Colon (tissue), 2 donors: Measurements from ENCODE around the gene ANKUB1.

Experiments used
- FAIRE-seq: peaks from 2 replicates; lab custom pipeline; 2012; peaks lifted over from hg19 to GRCh38; lab: Jason Lieb, UNC
- donor health status: control.
- donor health status: control.

The ANKUB1 gene

DNA sequence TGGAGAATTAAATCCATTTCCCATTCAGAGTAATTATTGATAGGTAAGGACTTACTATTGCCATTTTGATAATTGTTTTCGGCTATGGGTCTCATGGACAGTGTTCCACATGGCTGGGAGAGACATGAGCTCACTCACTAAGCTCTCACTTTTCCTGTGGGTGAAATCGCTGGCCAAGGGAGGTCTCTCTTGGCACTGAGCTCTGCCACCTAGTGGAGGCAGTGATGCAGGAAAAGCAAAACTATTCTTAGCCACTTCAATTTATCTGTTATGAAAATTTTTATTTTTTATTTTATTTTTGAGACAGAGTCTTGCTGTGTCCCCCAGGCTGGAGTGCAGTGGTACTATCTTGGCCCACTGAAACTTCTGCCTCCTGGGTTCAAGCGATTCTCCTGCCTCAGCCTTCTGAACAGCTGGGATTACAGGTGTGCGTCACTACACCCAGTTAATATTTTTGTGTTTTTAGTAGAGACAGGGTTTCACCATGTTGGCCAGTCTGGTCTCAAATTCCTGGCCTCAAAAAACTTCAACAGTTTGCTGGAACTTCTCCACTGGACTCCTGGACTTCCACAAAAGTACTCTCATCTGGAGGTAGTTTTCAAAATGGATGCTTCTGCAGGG, 16.0 kb upstream of the ANKUB1 start:
- no peak for FAIRE-seq

DNA sequence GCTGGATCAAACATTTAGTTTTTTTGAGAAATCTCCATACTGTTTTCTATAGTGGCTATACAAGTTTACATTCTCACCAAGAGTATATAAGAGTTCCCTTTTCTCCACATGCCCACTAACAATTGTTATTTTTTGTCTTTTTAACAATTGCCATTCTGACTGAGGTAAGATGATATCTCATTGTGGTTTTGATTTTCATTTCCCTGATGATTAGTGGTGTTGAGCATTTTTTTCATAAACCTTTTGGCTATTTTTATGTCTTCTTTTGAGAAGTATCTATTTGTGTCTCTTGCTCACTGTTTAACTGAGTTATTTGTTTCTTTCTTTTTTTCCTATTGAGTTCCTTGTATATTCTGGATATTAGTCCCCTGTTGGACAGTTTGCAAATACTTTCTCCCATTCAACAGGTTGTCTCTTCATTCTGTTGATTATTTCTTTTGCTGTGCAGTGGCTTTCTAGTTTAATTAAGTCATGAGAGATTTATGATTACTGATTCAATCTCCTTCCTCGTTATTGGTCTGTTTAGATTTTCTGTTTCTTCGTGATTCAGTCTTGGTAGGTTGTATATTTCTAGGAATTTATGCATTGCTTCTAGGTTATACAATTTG, 13.9 kb upstream of the ANKUB1 start:
- peak; percentile 28 for FAIRE-seq

DNA sequence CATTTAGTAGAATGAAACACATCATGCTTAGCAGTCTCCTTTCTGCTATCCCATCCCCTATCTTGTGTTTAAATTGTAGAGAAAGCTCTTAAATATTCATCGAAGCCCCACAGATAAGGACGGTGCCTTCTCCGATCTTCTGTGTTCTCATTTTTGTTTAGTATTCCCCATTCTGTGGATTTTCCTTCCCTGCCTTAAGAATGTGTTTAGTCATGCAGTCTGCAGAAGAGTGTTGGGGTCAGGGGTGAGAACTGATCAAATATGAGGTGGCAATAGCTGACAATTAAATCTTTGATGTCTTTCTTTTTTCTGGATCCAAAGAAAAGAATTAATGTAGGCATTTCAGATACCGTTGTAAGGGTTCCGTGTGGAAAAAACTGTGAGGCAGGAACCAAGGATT, 9.3 kb upstream of the ANKUB1 start:
- FAIRE-seq: no peak

DNA sequence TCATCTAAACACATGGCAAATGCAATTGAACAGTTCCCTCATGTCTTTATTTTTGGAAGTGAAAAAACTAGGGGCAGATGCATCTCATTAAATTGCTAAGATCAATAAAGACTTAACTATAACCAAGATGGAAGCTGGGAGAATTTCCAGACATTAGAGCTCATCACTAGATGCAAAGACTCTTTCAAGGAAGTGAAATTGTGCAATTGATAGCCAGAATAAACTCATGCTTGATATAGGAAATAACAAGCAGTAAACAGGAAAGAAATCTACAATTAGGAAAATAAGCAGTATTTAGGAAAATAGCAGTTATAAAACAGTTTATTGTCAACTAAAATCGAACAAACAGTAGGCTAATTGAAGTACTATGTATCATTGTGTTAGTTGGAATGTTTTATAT, 8.8 kb upstream of the ANKUB1 start:
- no peak for FAIRE-seq

DNA sequence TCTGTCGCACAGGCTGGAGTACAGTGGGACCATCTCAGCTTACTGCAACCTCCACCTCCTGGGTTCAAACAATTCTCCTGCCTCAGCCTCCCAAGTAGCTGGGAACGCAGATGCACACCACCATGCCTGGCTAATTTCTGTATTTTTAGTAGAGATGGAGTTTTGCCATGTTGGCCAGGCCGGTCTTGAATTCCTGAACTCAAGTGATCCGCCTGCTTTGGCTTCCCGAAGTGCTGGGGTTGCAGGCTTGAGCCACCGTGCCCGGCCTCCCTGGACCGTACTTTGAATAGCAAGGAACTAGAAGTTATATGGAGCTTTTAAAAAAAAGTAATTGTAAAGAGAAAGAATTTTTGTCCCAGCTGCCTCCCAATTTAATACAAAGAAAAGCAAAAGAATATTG, 8.3 kb upstream of the ANKUB1 start:
- FAIRE-seq: no peak

DNA sequence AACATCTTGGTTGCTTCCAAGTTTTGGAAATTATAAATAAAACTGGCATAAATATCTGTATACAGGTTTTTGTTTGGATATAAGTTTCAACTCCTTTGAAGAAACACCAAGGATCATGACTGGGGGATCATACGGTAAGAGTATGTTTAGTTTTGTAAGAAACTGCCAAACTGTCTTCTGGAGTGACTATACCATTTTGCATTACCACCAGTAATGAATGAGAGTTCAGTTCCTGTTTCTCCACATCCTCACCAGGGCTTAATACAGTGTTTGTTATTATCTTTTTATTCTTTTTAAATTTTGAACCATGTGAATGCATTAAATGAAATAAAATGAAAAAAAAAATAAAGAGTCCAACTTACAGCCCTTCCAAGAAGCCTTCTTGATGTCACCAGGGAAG, 3.7 kb upstream of the ANKUB1 start:
- FAIRE-seq: no peak

DNA sequence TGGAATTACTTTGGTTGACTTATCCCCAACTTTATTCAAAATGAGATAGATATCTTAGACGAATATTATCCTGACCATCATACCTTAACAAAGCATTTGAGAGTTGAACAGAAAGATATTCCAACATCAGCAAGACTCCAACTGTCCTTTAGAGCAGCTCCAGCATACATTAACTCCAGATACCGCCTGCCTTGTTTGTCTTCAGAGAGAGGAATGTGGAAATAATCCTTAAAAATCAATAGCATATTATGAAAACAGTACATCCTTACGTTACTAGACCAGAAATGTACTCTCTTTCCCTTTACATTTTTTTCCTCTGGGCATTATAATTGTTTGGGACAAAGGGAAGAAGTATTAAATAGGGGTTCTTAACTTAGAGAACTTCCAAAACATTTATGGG, 1.7 kb downstream of the ANKUB1 start:
- no peak for FAIRE-seq

DNA sequence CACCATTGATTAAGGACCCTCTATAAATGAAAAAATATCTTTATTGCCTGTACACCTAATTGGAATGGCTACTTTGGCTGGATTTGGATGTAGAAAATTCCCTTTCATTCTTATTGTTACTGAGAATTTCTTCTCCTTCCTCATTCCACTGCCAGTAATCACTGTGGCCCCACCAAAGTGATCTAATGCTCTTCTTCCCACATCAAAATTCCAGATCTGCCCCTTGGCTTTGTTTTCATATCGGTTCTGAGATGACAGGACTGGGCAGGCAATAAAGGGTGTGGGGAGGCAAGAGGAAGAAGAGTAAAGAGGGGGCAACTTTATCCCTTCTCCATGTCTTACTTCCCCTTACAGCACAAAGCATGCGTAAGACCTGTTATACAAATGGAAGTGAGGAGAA, 2.1 kb downstream of the ANKUB1 start:
- FAIRE-seq: no peak

DNA sequence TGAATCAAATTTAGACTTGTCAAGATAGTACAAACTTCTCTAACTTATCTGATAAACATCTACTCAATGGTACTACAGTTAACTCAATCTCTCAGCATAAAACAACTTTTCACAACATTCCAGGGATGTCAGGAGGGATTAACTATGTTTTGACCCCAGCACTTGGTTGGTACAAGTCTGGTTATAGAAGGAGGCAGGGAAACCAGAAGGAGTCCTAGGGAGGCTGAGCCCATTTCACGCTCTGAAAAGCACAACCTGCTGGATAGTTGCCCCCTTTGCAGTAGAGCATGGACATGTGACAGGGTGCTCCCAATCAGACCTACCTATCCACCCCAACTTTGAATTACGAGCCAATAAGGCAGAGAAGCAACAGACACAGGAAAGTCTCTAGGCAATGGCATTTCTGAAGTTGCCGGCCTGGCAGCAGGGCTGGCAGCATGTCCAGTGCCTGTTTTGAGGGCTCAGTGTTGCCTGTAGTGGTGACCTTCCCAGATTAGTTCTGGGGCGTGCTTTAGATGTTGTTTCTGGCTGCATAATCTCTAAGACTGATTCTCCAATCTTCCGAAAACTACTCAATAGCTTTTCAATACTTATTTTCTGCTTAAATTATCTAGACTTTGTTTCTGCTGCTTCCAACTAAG, 8.2 kb downstream of the ANKUB1 start:
- no peak for FAIRE-seq

DNA sequence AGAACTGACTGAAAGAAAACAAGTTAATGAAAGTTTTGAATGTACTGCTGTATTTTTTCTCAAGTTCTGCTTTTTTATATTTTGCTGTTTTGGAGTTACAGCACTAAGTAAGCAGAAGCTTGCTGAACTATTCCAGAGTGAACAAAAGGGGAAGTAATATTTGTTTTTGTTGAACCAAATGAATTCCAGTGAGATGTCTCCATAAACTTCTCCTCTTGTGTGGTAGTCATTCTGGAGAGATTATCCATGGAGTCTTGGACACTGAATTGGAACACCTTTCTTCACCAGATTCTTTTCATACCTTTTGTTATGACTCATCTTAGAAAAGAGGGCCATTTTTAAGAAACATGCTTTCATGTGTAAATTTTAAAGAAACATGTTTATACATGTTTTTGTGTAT, 8.8 kb downstream of the ANKUB1 start:
- no peak for FAIRE-seq

DNA sequence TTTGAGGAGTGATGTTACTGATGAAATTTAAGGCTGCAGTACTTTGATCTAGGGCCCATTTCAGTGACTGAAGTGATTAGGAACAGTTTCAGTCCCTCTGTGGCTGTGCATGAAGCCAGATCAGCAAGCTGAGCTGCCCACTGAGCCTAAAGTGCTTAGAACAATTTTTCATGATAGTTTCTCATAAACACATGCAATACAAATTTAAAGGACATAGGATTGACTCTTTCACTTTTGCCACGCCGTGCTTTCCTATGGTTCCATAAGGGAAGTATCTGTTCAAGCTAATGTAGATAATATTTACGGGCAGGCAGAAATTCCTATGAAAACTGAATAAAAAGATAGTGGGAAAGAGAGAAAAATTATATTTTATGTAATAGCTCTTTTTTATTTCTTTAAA, 10.6 kb downstream of the ANKUB1 start:
- FAIRE-seq: no peak

DNA sequence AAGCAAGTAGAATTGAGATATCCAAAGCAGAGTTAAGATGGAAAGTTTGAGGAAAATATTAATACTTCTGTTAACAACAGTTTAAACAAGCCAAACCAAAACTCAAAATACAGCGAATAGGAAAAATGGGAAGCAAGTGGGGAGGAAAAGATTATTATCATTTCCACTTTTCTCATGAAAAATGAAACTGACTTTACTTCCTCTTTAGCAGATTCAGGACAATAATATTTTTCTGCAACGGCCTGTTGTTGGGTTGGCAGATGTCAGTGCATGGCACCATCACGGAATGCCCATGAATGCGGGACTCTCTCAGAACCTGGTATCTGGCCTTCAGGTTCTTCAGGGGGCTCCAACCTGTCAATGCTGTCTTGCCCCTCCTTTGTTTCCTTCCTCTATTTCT, 11.1 kb downstream of the ANKUB1 start:
- no peak for FAIRE-seq

DNA sequence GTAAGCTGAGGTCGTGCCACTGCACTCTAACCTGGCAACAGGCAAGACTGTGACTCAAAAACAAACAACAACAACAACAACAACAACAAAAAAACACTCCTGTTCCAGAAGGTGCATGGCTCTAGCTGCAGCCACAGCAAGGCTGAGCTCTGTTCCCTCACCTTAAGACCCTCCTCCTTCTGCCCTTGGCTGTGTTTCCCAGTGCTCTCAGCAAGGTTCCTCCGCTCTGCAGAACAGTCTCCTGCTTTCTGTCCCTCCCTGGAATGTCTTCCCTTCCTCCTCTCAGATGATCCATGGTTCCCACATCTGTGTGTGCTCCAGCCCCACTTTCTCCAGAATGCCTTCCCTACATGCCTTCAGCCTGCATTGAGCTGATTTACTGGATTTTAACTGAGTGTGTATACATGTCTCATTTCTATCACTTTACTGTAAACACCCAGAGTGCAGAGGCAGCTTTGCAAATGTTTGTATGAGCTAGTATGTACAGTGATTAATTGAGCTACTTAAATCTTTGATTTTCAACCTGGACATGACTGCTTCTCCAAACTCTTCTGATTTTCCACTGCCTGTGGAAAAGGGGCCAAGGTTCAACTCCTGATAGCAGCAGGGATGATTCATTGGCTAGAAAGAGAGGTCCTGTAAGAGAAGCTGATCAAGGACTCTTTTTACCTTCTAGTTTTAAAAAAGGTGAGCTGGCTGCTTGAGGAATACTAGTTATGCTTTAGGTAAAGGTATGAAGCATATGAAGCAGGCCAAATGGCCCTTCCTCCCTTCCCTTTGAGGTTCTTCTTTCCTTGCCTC, 14.7 kb downstream of the ANKUB1 start:
- FAIRE-seq: no peak

DNA sequence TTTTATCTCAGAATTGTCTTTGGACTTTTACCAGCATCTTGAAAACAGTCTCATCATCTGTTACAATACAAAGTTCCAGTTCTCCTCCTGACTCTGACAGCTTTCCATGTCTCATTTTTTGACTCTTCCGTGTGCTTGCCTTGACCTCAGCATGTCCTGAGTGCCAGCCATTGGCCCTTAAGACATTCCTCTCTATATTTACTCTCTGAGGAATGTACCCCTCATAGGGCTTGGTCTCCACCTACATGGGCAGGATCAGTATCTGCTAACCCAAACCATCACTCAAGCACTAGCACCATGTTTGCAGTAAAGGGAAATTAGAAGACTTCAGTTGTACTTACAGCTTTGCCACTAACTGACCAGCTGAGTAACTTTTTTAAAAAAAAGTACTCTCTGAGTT, 16.2 kb downstream of the ANKUB1 start:
- FAIRE-seq: no peak

DNA sequence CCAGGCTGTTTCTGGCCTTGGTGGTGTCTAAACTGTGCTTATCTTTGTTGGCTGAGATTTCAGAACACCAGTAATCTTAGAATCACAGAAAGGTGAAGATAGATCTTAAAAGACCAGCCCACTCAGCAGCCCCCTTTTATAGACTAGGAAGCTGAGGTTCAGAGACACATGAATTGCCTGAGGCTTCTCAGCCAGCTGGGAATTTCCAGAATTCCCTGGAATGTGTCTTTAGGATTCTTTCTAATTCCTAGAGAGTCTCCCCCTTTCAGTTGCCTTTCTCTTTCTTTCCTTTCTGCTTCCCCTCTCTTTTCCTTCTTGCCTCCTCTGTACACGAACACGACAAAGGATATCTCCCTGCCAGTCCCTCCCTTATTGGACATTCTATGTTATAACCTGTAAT, 19.5 kb downstream of the ANKUB1 start:
- no peak for FAIRE-seq

DNA sequence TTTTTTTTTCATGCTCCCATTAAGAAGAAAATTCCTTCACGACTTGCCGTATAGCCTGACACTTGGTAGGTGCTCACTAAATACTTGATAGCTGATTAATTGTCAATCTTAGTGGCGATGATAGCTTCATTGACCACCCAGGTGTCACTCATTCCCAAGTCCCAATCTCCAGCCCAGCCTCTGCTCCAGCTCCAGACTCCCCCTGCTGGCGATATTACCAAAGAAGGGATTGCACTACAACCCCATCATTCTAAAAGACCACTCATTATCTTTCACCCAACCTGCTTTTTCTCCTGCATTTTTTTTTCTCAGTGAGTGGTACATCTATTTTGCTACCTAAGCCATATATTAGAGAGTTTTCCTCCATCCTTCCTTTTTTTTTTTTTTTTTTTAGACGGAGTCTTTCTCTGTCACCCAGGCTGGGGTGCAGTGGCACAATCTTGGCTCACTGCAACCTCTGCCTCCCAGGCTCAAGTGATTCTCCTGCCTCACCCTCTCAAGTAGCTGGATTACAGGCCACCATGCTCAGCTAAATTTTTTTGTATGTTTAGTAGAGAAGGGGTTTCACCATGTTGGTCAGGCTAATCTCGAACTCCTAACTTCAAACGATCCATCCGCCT, 20.6 kb downstream of the ANKUB1 start:
- FAIRE-seq: no peak

DNA sequence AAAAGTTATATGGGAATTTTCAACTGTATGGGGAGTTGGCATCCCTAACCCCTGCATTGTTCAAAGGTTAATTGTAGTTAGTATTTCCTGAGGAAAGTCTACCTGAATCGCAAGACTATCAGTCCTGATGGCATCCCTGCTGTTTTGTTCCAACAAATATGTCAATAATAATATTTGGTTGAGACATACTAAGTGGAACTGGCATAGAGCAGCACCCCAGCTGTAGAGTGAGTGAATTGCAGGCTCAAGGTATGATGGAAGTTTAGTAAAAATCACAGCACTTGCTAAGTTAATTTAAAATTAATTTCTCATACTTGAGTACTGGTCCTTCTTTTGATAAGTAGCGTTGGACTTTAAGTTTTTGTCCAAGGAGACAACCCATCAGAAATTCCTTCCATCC, 22.1 kb downstream of the ANKUB1 start:
- FAIRE-seq: no peak

DNA sequence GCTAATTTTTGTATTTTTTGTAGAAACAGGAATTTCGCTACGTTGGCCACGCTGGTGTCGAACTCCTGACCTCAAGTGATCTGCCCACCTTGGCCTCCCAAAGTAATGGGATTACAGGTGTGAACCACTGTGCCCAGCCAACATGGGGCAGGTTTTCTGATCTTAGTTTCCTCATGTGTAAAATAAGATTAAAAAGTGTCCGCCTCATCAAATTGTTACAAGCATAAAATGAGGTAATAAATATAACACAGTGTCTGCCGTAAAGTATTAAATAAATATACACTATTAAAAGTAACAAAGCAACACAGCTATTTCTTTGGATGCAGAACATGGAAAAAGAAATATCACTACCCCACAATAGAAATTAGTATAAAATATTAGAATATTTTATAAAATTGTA, 23.6 kb downstream of the ANKUB1 start:
- no peak for FAIRE-seq

DNA sequence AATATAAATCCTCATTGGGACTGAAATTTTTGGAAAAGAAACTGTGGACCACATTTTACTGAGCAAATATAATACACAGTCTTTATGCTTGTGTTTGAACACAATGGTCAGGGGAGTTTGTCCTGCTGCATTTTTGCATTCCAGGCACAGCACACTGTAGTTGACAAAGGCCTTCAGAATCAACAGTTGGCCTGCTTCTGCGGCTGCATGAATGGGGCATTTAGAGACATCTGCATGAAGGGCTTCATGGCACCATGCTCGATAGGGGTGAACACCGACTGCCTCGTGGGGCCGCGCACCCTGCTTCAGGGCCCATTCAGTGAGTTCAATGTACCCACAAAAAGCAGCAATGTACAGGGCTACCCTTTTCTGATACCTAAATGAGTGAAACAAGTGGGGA, 24.6 kb downstream of the ANKUB1 start:
- no peak for FAIRE-seq

DNA sequence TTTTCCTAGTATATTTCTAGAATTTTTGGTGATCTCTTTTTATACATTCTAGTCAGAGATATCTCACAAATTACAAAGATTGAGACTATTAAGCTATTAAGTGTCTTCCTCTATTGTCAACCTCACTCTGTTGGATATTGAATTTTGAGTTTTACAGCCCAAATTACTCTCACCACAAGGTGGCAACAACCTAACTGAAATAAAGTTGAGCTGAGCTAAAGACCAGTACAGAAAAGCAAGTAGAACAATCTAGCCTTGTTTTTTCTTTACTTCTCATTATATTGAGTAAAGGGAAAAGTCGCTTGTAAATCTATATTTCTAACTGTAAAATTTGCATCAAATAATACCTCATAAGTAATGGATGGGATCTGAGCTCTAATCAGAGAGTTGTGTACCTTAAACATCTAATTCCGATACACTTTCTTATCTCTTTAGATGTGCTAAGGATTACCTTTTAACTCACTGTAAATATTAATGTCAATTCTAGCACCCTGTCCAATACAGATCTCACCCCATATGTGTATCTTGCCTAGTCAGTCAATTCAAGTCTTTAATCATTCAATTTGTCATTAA, 26.5 kb downstream of the ANKUB1 start:
- no peak for FAIRE-seq

DNA sequence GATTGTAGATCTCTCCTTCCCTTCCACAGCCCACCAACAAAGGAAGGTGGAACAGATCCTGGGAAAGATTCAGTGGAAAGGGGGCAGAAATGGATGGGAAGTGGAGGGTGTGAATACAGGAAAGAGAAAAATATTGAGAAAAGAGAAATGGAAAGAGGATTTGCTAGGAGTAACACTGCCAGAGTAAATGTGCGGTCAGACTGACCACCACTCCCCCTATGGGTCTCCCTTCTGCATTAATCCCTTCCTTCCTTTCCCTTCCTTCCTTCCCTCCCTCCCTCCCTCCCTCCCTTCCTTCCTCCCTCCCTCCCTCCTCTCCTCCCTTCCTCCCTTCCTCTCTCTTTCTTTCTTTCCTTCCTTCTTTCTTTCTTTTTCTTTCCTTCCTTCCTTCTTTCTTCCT, 28.1 kb downstream of the ANKUB1 start:
- no peak for FAIRE-seq

DNA sequence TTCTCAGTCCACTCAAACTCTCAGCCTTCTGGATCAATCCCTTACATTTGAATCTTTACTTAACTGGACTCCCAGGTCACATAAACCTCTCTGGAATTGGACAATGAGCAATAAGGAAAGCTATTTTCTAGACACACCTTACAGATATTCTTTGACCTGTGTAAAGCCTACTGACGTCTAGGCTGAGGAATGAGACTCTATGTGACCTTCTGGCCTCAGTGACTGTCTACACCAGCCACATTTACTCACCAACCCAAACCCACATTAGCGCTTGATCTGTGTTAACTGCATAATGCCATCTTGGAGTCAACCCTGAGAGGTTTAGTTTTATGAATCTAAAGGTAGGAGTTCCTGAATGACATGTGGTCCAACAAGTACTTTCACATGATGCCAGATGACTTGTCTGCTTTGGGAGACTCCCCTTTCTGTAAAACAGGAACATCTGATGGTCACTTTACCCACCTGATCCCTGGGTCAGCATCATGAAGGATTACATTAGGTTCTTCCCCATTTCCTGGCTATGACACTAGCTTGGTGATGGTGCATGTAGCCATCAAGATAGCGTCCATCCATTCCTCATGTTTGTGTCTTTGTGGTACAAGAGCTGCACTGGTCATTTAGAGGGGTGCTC, 28.7 kb downstream of the ANKUB1 start:
- FAIRE-seq: no peak
